Colonic mucosa (tissue), 4 donors: ENCODE measurements around the gene CDK8. TPM values are rescaled to one million over a fixed set of nuclear protein-coding genes. Genes with fewer than 3 reads are reported as not detected.
"Not testable (repeated sequence)": the region's sequence is repeated elsewhere in the genome, so short reads cannot be mapped to it uniquely, and the experiment has no call there.

ENCODE experiments used
- DNase-seq: peaks from one replicate; pipeline ENCODE4 v3.0.0-alpha.2; 2020
- H3K27ac ChIP-seq: fragments of 200-600 bp; one replicate; pipeline ENCODE4 v1.8.0; 2021
- H3K27me3 ChIP-seq: fragments of 200-600 bp; one replicate; pipeline ENCODE4 v1.8.0; 2021
- H3K36me3 ChIP-seq: fragments of 200-600 bp; one replicate; pipeline ENCODE4 v1.8.0; 2021
- H3K4me1 ChIP-seq: fragments of 200-600 bp; one replicate; pipeline ENCODE4 v1.8.0; 2021; ENCODE audit warnings: mild to moderate bottlenecking
- H3K4me3 ChIP-seq: fragments of 200-600 bp; one replicate; pipeline ENCODE4 v1.8.0; 2021
- H3K9ac ChIP-seq, 2 donors: one replicate each; pipeline ENCODE4 v1.7.0; 2013; ENCODE audit warnings: control low read depth in 2 of 2, low read depth in 2 of 2, low read length in 2 of 2
- H3K9me3 ChIP-seq: fragments of 200-600 bp; one replicate; pipeline ENCODE4 v1.8.0; 2021
- intact Hi-C: fragments of 100-400 bp; cut with DNase I; formaldehyde crosslinking; loops from one replicate; pipeline ENCODE4 v1.14.1; 2022
- total RNA-seq, 2 donors: library from RNA; stranded (reverse); fragmentation: NEBNext Ultra II Directional in 1 of 2; extraction: Animal tissue kit (Norgen Biotek cat#: 25700) in 1 of 2; gene quantifications; one replicate each; pipeline ENCODE4 v1.2.1, GENCODE V29; 2021
- TF ChIP-seq, protein P1 (sequence below): fragments of 200-600 bp; IDR thresholded peaks from one replicate; pipeline ENCODE4 v1.8.0; 2022; ENCODE audit warnings: antibody characterized with exemption, mild to moderate bottlenecking
- donor health status: healthy.
- donor health status: DM: no; HTN: no; CAD: no.
- donor health status: DM: no; HTN: no; CAD: no.

The CDK8 gene
- total RNA-seq, 2 donors from 2014 or later, result 22.7 to 31.8 TPM

DNA sequence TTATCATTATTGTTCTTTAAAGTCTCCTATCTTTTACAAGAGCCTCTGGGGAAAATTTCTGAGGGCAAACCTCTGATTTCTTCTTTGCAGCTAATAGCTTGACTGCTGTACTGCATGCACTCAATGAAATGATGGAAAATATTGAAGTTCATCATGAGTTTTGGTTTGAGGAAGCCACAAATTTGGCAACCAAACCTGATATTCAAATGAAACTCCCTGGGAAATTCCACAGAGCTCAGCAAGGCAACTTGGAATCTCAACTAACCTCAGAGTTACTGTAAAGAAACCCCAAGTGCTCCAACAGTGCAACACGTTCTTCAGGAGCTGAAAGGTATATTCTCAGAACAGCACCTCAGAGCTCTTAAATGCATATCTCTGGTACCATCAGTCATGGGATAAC lies 17.6 kb upstream of the CDK8 start:
- no peaks in the 10 kb centered on the region for H3K9me3 ChIP-seq
- no peaks in the 10 kb centered on the region for H3K27me3 ChIP-seq
- DNase-seq, result no peak
- TF ChIP-seq, protein P1, sequence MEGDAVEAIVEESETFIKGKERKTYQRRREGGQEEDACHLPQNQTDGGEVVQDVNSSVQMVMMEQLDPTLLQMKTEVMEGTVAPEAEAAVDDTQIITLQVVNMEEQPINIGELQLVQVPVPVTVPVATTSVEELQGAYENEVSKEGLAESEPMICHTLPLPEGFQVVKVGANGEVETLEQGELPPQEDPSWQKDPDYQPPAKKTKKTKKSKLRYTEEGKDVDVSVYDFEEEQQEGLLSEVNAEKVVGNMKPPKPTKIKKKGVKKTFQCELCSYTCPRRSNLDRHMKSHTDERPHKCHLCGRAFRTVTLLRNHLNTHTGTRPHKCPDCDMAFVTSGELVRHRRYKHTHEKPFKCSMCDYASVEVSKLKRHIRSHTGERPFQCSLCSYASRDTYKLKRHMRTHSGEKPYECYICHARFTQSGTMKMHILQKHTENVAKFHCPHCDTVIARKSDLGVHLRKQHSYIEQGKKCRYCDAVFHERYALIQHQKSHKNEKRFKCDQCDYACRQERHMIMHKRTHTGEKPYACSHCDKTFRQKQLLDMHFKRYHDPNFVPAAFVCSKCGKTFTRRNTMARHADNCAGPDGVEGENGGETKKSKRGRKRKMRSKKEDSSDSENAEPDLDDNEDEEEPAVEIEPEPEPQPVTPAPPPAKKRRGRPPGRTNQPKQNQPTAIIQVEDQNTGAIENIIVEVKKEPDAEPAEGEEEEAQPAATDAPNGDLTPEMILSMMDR, result no peak
- no peaks in the 10 kb centered on the region for H3K36me3 ChIP-seq
- no peaks in the 10 kb centered on the region for H3K4me1 ChIP-seq
- intact Hi-C loops, result no loop called here
- H3K4me3 ChIP-seq, result no peak overlapping the region
- no peak overlapping the region for H3K27ac ChIP-seq
- no peak overlapping the region for H3K9ac ChIP-seq

DNA sequence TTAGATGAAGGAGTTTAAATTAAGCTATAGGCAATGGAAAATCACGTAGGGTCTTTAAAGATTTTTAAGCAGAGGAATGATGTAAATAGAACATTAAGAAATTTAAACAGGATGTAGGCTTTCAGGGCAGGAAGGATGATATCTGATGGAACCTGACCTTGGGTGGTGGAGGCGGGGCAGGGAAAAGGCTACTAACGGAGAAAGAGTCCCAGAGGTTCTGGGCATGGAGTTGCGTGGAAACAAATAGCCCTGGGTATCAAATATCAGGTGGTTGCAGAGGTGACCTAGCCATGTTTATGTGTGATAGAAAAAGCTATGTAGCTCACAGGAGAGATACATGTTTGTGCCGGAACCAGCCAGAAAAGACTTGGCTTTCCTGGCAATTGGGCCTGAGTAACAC lies 7.8 kb upstream of the CDK8 start:
- TF ChIP-seq, protein P1, result no peak
- H3K27me3 ChIP-seq, result no peaks in the 10 kb centered on the region
- no peak overlapping the region for H3K27ac ChIP-seq
- no peak overlapping the region for H3K4me3 ChIP-seq
- no peak for DNase-seq
- no peaks in the 10 kb centered on the region for H3K9me3 ChIP-seq
- intact Hi-C loops, result no loop called here
- no peak overlapping the region for H3K9ac ChIP-seq
- H3K4me1 ChIP-seq, result no peaks in the 10 kb centered on the region
- no peaks in the 10 kb centered on the region for H3K36me3 ChIP-seq

DNA sequence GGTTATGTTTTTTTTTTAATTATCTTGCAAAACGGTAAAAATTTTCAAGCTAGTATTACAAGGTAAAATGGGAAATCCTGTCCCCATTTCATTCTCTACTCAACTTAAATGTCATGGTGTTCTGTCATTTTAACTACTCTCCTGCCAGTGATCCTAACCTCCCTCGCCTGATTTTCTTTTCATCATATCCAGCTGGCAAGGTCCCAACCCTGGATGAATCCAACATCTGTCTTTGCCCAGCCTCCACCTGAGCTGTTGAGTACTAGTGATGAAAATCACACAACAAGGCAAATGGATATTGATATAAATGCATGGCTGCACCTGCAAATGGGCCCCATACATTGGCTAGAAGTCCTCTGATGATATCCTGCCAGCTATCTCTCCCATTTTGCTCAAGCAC lies 6.9 kb upstream of the CDK8 start:
- no peaks in the 10 kb centered on the region for H3K9me3 ChIP-seq
- H3K4me1 ChIP-seq, result no peaks in the 10 kb centered on the region
- no peak overlapping the region for H3K4me3 ChIP-seq
- TF ChIP-seq, protein P1, result no peak
- DNase-seq, result no peak
- H3K27me3 ChIP-seq, result no peaks in the 10 kb centered on the region
- H3K9ac ChIP-seq, result no peak overlapping the region
- no peaks in the 10 kb centered on the region for H3K36me3 ChIP-seq
- intact Hi-C loops, result no loop called here
- no peak overlapping the region for H3K27ac ChIP-seq

DNA sequence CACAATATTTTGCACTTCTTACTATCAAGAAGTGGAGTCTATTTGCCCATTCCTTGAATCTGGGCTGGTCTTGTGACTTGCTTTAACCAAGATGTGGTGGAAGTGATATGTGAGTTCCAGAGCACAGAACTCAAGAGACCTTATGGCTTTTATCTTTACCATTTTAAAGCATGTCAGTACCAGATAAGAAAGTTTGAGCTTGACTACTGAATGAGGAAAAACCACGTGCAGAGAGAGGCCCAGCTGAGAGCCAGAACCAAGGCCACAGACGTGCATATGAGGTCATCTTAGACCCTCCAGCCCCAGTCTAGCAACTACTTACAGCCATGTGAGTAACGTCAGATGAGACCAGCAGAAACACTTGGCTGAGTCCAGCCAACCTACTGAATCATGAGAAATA lies 6.3 kb upstream of the CDK8 start:
- DNase-seq, result no peak
- H3K4me1 ChIP-seq, result no peaks in the 10 kb centered on the region
- H3K36me3 ChIP-seq, result no peaks in the 10 kb centered on the region
- H3K9ac ChIP-seq, result no peak overlapping the region
- intact Hi-C loops, result no loop called here
- no peak overlapping the region for H3K4me3 ChIP-seq
- no peak overlapping the region for H3K27ac ChIP-seq
- no peaks in the 10 kb centered on the region for H3K9me3 ChIP-seq
- no peaks in the 10 kb centered on the region for H3K27me3 ChIP-seq
- TF ChIP-seq, protein P1, result no peak

DNA sequence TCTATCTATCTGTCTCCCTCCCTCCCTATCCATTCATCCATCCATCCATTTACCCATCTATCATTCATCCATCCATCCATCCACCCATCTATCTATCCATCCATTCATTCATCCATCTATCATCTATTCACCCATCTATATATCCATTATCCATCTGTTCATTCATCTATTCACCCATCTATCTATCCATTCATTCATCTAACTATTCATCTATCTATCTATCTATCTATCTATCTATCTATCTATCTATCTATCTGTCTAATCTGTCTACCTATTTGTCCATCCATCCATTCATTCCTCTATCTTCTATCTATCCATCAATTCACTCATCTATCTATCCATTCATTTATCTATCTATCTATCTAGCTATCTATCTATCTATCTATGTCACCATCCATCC lies 4.4 kb upstream of the CDK8 start:
- Histone ChIP-seq H3K9me3 (no peaks in the 10 kb centered on the region), H3K4me1 (no peaks in the 10 kb centered on the region), H3K9ac (no peak overlapping the region), H3K27me3 (no peaks in the 10 kb centered on the region), H3K36me3 (no peaks in the 10 kb centered on the region), H3K27ac (no peak overlapping the region), H3K4me3 (no peak overlapping the region)
- no peak for DNase-seq
- TF ChIP-seq, protein P1, result no peak
- intact Hi-C loops, result no loop called here

DNA sequence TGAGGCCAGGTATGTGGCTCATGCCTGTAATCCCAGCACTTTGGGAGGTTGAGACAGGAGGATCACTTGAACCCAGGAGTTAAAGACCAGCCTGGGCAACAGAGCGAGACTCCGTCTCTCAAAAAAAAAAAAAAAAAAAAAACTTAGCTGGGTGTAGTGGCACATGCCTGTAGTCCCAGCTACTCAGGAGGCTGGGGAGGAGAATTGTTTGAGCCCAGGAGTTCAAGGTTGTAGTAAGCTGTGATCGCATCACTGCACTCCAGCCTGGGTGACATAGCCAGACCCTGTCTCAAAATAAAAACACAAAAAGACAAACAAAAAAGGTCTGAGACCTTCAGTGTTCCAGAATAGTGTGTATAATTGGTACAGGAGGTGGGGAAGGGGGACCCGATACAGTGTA lies 1.9 kb upstream of the CDK8 start:
- H3K27me3 ChIP-seq, H3K9me3 ChIP-seq, H3K4me3 ChIP-seq, H3K9ac ChIP-seq, DNase-seq, H3K4me1 ChIP-seq, H3K36me3 ChIP-seq, H3K27ac ChIP-seq, intact Hi-C loops: not testable (repeated sequence)
